Upper lobe of left lung (tissue), 4 donors: Measurements from ENCODE around the gene FCN1.
"Not testable (repeated sequence)": the region's sequence is repeated elsewhere in the genome, so short reads cannot be mapped to it uniquely, and the experiment has no call there.

Experiments
- CTCF ChIP-seq, 6 experiments: fragments of 450-650 bp in 4 of 6; fragments of 200-600 bp in 2 of 6; sonication (generic) in 2 of 6; IDR thresholded peaks; one replicate each; pipeline ENCODE4 v1.5.1; 2016 to 2019; ENCODE audit warnings: antibody characterized with exemption in 6 of 6
- EP300 ChIP-seq, 4 donors: sonication (generic); formaldehyde crosslinking; IDR thresholded peaks; one replicate each; pipeline ENCODE4 v1.5.1; 2017; ENCODE audit warnings: antibody characterized with exemption in 4 of 4, control low read depth in 2 of 4
- POLR2A ChIP-seq, 4 donors: fragments of 450-650 bp; IDR thresholded peaks; one replicate each; pipeline ENCODE4 v1.5.1; 2016 to 2017; ENCODE audit warnings: antibody characterized with exemption in 4 of 4, mild to moderate bottlenecking in 2 of 4
- POLR2AphosphoS5 ChIP-seq, 2 donors: sonication (generic); formaldehyde crosslinking; IDR thresholded peaks; one replicate each; pipeline ENCODE4 v1.5.1; 2017; ENCODE audit warnings: antibody characterized with exemption in 2 of 2

- not testable (repeated sequence) for TF ChIP-seq POLR2A, CTCF, EP300, POLR2AphosphoS5 (IDR thresholded peaks at IDR 0.05)
Measured at GRCh38 chr9:134956387-134956786, 38.7 kb upstream of the FCN1 start.
